Stimulated activated naive CD8-positive, alpha-beta T cell treated with anti-CD3 and anti-CD28 coated beads, Interleukin-15, Interleukin-2, amounts not matched to agents 100 U/mL and 50 U/mL, for 24 hours (primary cell): ENCODE results near the gene LRRC42.

Experiments used
- ATAC-seq: fragments of 150-1000 bp; cut with Tn5 transposase; one replicate; pipeline ENCODE4 v1.10.0; 2021
- DNase-seq: peaks from one replicate; pipeline ENCODE4 v3.0.0; 2021

LRRC42 gene

GRCh38 chr1:53942127-53942957 lies 3.8 kb upstream of the LRRC42 start:
- DNase-seq, result no peak
- ATAC-seq, result no peak

GRCh38 chr1:53943090-53943489 lies 3.1 kb upstream of the LRRC42 start:
- no peak for ATAC-seq

GRCh38 chr1:53943490-53944043 lies 2.6 kb upstream of the LRRC42 start:
- DNase-seq, result no peak

More at GRCh38 chr1:53943090-53943489, 3.1 kb upstream of the LRRC42 start:
- no peak for DNase-seq

GRCh38 chr1:53944469-53945182 lies 1.5 kb upstream of the LRRC42 start:
- ATAC-seq, result no peak
- peak; percentile 12 for DNase-seq

More at GRCh38 chr1:53943490-53944043, 2.6 kb upstream of the LRRC42 start:
- no peak for ATAC-seq

GRCh38 chr1:53945183-53945432 lies 1.0 kb upstream of the LRRC42 start:
- DNase-seq (no peak), ATAC-seq (no peak)

- peak; percentile 99 for DNase-seq
Measured at GRCh38 chr1:53945433-53946251, 508 bp upstream of the LRRC42 start, which contains the start of gene IFT25. Gene IFT25 (minus strand): TSS chr1:53945699. CDS start chr1:53940082, 5,617 bp downstream.

GRCh38 chr1:53947172-53947907 lies 1.2 kb downstream of the LRRC42 start:
- ATAC-seq, result no peak

More at GRCh38 chr1:53945433-53946251, 508 bp upstream of the LRRC42 start, which contains the start of gene IFT25:
- ATAC-seq, result peak; percentile 90

GRCh38 chr1:53948291-53948690 lies 2.1 kb downstream of the LRRC42 start:
- DNase-seq (no peak), ATAC-seq (no peak)

More at GRCh38 chr1:53947172-53947907, 1.2 kb downstream of the LRRC42 start:
- DNase-seq, result no peak

- peak; percentile 42 for DNase-seq
Measured at GRCh38 chr1:53949023-53949990, 3.2 kb downstream of the LRRC42 start.

GRCh38 chr1:53951697-53952096 lies 5.5 kb downstream of the LRRC42 start:
- no peak for ATAC-seq
- DNase-seq, result no peak

More at GRCh38 chr1:53949023-53949990, 3.2 kb downstream of the LRRC42 start:
- no peak for ATAC-seq

GRCh38 chr1:53954128-53954527 lies 8.0 kb downstream of the LRRC42 start:
- no peak for ATAC-seq

GRCh38 chr1:53956308-53957168 lies 10.4 kb downstream of the LRRC42 start:
- ATAC-seq, result no peak
- no peak for DNase-seq

More at GRCh38 chr1:53954128-53954527, 8.0 kb downstream of the LRRC42 start:
- DNase-seq, result no peak

GRCh38 chr1:53957194-53957818 lies 11.2 kb downstream of the LRRC42 start:
- ATAC-seq (no peak), DNase-seq (no peak)

- DNase-seq, result no peak
Measured at GRCh38 chr1:53959664-53960250, 13.6 kb downstream of the LRRC42 start.

GRCh38 chr1:53962395-53962794 lies 16.2 kb downstream of the LRRC42 start:
- ATAC-seq (no peak), DNase-seq (no peak)

More at GRCh38 chr1:53959664-53960250, 13.6 kb downstream of the LRRC42 start:
- no peak for ATAC-seq

- no peak for ATAC-seq
- no peak for DNase-seq
Measured at GRCh38 chr1:53963460-53963859, 17.3 kb downstream of the LRRC42 start.

GRCh38 chr1:53964109-53964508 lies 18.0 kb downstream of the LRRC42 start:
- ATAC-seq, result no peak
- no peak for DNase-seq

GRCh38 chr1:53966794-53967193 lies 20.6 kb downstream of the LRRC42 start:
- ATAC-seq (no peak), DNase-seq (no peak)
